HepG2 (cell line): ENCODE results near the gene WDR86. TPM values are rescaled to one million over a fixed set of nuclear protein-coding genes. Genes with fewer than 3 reads are reported as not detected.
A peak's percentile ranks its signal among the peaks of the same experiment; 100 is the strongest.

ENCODE experiments used
- ELF4 ChIP-seq: sonication (generic); formaldehyde crosslinking; IDR thresholded peaks from 2 replicates; pipeline ENCODE4 v1.5.0; 2020; ENCODE audit warnings: missing genetic modification reagents, mild to moderate bottlenecking, moderate library complexity, borderline replicate concordance
- ESRRA ChIP-seq: sonication (generic); formaldehyde crosslinking; IDR thresholded peaks from 2 replicates; pipeline ENCODE4 v1.5.1; 2020; ENCODE audit warnings: mild to moderate bottlenecking, low read depth, missing genetic modification reagents
- FOXA3 ChIP-seq: IDR thresholded peaks from 2 replicates; pipeline ENCODE4 v1.6.1; 2016; ENCODE audit warnings: missing genetic modification reagents, missing compliant biosample characterization
- GATAD1 ChIP-seq: IDR thresholded peaks from 2 replicates; pipeline ENCODE4 v1.6.1; 2016; ENCODE audit warnings: missing genetic modification reagents, missing compliant biosample characterization
- HDAC2 ChIP-seq: sonication (generic); formaldehyde crosslinking; IDR thresholded peaks from 2 replicates; pipeline ENCODE4 v1.4.0; 2020; ENCODE audit warnings: missing genetic modification reagents
- HNF4A ChIP-seq: sonication (generic); formaldehyde crosslinking; IDR thresholded peaks from 2 replicates; pipeline ENCODE4 v1.4.0; 2020; ENCODE audit warnings: missing genetic modification reagents
- MED8 ChIP-seq: sonication (generic); formaldehyde crosslinking; IDR thresholded peaks from 2 replicates; pipeline ENCODE4 v1.8.1; 2023; ENCODE audit warnings: mild to moderate bottlenecking, missing genetic modification reagents; ENCODE audit not compliant: insufficient replicate concordance
- MIXL1 ChIP-seq: IDR thresholded peaks from 2 replicates; pipeline ENCODE4 v1.6.1; 2016
- RARA ChIP-seq: IDR thresholded peaks from 2 replicates; pipeline ENCODE4 v1.6.1; 2016; ENCODE audit warnings: missing genetic modification reagents, missing compliant biosample characterization
- RXRB ChIP-seq: IDR thresholded peaks from 2 replicates; pipeline ENCODE4 v1.6.1; 2016; ENCODE audit warnings: borderline replicate concordance, missing genetic modification reagents, missing compliant biosample characterization
- TEAD3 ChIP-seq: optimal IDR thresholded peaks from 2 replicates; pipeline ENCODE3; 2016; ENCODE audit warnings: borderline replicate concordance
- ZBTB46 ChIP-seq: sonication (generic); formaldehyde crosslinking; IDR thresholded peaks from 2 replicates; pipeline ENCODE4 v1.4.0; 2020; ENCODE audit warnings: mild to moderate bottlenecking, missing genetic modification reagents, borderline replicate concordance
- ZC3H13 ChIP-seq: sonication (generic); formaldehyde crosslinking; IDR thresholded peaks from 2 replicates; pipeline ENCODE4 v1.8.1; 2023; ENCODE audit warnings: mild to moderate bottlenecking, missing genetic modification reagents, moderate library complexity
- ZKSCAN8 ChIP-seq: IDR thresholded peaks from 2 replicates; pipeline ENCODE4 v1.6.1; 2016; ENCODE audit warnings: borderline replicate concordance, missing genetic modification reagents, missing compliant biosample characterization
- ZNF205 ChIP-seq: IDR thresholded peaks from 2 replicates; pipeline ENCODE4 v1.6.1; 2018; ENCODE audit warnings: missing biosample characterization, missing genetic modification reagents
- ZNF253 ChIP-seq: sonication (generic); formaldehyde crosslinking; IDR thresholded peaks from 2 replicates; pipeline ENCODE4 v1.8.0; 2022; ENCODE audit warnings: mild to moderate bottlenecking, missing genetic modification reagents, borderline replicate concordance
- ZNF597 ChIP-seq: sonication (generic); formaldehyde crosslinking; IDR thresholded peaks from 2 replicates; pipeline ENCODE4 v1.5.0; 2020; ENCODE audit warnings: missing genetic modification reagents
- polyA plus RNA-seq, 8 experiments: library from polyadenylated mRNA; depleted of rRNA in 3 of 8; stranded (reverse) in 7 of 8; unstranded in 1 of 8; fragments of >200 nt; fragmentation: Illumina TruSeq in 4 of 8; extraction: Trizol in 4 of 8; gene quantifications; 2 replicates each; pipeline versions ENCODE4 v1.2.1 to v1.2.3, GENCODE V29; 2011 to 2016; ENCODE audit warnings: low read depth in 4 of 8, missing spikeins in 1 of 8, mixed read lengths in 1 of 8; ENCODE audit not compliant: insufficient read depth in 1 of 8
- total RNA-seq, 5 experiments: library from RNA; depleted of rRNA; stranded (reverse); fragments of >200 nt; fragmentation: Illumina TruSeq; extraction: Trizol; gene quantifications; 2 replicates each; pipeline ENCODE4 v1.2.3, GENCODE V29; 2016; ENCODE audit warnings: low read depth in 1 of 5
- TF ChIP-seq, protein P1 (sequence below): sonication (generic); formaldehyde crosslinking; IDR thresholded peaks from 2 replicates; pipeline ENCODE4 v1.8.1; 2023; ENCODE audit warnings: mild to moderate bottlenecking, missing genetic modification reagents
- TF ChIP-seq, protein P2 (sequence below): sonication (generic); formaldehyde crosslinking; IDR thresholded peaks from 2 replicates; pipeline ENCODE4 v1.4.0; 2020; ENCODE audit warnings: missing genetic modification reagents
- TF ChIP-seq, protein P3 (sequence below): sonication (generic); formaldehyde crosslinking; IDR thresholded peaks from 2 replicates; pipeline ENCODE4 v1.4.0; 2020; ENCODE audit warnings: missing genetic modification reagents, borderline replicate concordance

WDR86 gene
- total and polyA plus RNA-seq, 2 of the 13 experiments (the other 11 are each of a cell fraction or from before 2014, with no cell fraction given) = 0.11 to 2.9 TPM

GRCh38 chr7:151406886-151407583 lies 2.8 kb downstream of the WDR86 start (continued):
- TF ChIP-seq, protein P1, sequence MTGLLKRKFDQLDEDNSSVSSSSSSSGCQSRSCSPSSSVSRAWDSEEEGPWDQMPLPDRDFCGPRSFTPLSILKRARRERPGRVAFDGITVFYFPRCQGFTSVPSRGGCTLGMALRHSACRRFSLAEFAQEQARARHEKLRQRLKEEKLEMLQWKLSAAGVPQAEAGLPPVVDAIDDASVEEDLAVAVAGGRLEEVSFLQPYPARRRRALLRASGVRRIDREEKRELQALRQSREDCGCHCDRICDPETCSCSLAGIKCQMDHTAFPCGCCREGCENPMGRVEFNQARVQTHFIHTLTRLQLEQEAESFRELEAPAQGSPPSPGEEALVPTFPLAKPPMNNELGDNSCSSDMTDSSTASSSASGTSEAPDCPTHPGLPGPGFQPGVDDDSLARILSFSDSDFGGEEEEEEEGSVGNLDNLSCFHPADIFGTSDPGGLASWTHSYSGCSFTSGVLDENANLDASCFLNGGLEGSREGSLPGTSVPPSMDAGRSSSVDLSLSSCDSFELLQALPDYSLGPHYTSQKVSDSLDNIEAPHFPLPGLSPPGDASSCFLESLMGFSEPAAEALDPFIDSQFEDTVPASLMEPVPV (CRISPR knock-in tag) = no peak
- TF ChIP-seq ZNF205 (CRISPR knock-in tag) (no peak), ZBTB46 (no peak), MED8 (CRISPR knock-in tag) (no peak), ZC3H13 (CRISPR knock-in tag) (no peak), HDAC2 (peak; percentile 44; the same call in 1 of the 2 replicates), RARA (CRISPR knock-in tag) (peak; percentile 81), GATAD1 (CRISPR knock-in tag) (no peak), FOXA3 (CRISPR knock-in tag) (0 out of 2 replicates have a peak, but pooled peaks have one; percentile 17), ZNF253 (CRISPR knock-in tag) (no peak), ELF4 (CRISPR knock-in tag) (no peak), TEAD3 (CRISPR knock-in tag) (peak; percentile 66), ESRRA (CRISPR knock-in tag) (0 out of 2 replicates have a peak, but pooled peaks have one; percentile 23), ZKSCAN8 (CRISPR knock-in tag) (no peak), HNF4A (CRISPR knock-in tag) (peak; percentile 49), MIXL1 (CRISPR knock-in tag) (no peak), RXRB (CRISPR knock-in tag) (peak; percentile 72; the same call in 1 of the 2 replicates), ZNF597 (CRISPR knock-in tag) (no peak)
- TF ChIP-seq, protein P2, sequence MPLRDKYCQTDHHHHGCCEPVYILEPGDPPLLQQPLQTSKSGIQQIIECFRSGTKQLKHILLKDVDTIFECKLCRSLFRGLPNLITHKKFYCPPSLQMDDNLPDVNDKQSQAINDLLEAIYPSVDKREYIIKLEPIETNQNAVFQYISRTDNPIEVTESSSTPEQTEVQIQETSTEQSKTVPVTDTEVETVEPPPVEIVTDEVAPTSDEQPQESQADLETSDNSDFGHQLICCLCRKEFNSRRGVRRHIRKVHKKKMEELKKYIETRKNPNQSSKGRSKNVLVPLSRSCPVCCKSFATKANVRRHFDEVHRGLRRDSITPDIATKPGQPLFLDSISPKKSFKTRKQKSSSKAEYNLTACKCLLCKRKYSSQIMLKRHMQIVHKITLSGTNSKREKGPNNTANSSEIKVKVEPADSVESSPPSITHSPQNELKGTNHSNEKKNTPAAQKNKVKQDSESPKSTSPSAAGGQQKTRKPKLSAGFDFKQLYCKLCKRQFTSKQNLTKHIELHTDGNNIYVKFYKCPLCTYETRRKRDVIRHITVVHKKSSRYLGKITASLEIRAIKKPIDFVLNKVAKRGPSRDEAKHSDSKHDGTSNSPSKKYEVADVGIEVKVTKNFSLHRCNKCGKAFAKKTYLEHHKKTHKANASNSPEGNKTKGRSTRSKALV = no peak
- TF ChIP-seq, protein P3, sequence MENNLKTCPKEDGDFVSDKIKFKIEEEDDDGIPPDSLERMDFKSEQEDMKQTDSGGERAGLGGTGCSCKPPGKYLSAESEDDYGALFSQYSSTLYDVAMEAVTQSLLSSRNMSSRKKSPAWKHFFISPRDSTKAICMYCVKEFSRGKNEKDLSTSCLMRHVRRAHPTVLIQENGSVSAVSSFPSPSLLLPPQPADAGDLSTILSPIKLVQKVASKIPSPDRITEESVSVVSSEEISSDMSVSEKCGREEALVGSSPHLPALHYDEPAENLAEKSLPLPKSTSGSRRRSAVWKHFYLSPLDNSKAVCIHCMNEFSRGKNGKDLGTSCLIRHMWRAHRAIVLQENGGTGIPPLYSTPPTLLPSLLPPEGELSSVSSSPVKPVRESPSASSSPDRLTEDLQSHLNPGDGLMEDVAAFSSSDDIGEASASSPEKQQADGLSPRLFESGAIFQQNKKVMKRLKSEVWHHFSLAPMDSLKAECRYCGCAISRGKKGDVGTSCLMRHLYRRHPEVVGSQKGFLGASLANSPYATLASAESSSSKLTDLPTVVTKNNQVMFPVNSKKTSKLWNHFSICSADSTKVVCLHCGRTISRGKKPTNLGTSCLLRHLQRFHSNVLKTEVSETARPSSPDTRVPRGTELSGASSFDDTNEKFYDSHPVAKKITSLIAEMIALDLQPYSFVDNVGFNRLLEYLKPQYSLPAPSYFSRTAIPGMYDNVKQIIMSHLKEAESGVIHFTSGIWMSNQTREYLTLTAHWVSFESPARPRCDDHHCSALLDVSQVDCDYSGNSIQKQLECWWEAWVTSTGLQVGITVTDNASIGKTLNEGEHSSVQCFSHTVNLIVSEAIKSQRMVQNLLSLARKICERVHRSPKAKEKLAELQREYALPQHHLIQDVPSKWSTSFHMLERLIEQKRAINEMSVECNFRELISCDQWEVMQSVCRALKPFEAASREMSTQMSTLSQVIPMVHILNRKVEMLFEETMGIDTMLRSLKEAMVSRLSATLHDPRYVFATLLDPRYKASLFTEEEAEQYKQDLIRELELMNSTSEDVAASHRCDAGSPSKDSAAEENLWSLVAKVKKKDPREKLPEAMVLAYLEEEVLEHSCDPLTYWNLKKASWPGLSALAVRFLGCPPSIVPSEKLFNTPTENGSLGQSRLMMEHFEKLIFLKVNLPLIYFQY (CRISPR knock-in tag) = peak; percentile 60; the same call in 1 of the 2 replicates
